COR-L47 (cell line): ENCODE measurements around the gene MAP2K3.

Experiments
- DNase-seq: peaks from one replicate; lab custom pipeline; 2025; lab: John Stamatoyannopoulos, UW

Gene MAP2K3

DNA sequence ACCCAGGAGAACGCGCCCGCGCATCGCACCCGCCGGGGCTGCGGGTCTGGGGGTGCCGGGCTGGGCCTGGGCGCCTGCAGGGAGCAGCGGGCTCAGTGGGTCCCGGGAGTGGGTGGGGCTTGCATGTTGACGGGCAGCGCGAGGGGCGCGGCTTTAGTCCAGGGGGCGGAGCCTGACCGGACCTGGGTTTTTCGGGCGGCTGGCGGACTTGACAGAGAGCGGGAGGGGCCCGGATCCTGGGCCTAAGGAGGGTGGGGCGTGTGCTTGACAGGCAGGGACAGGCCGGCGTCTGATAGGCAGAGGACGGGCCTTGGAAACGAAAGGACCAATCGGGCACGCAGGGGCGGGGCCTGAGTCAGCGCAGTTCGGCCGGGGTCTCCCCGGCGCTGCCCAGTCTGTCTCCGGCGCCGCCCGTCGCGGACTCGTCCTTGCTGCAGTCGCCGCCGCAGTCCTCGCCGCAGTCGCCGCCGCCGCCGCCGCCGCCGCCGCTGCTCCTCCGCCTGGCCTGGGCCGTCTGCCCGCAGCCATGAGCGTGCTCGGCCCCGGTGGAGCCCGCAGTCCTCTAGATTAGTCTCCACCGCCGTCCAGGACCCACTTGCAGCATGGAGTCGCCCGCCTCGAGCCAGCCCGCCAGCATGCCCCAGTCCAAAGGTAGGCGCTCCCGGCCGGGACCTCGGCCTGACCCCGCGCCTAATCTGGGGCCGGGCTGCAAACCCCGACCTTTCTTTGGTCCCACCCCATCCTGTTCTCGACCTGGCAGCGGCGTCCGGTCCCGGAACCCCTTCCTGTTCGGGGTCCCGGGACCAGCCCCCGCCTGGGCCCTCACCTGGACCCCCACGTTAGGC, at the start of gene MAP2K3:
Gene MAP2K3 (plus strand): TSS at position 393 of the 845 bp plus-strand sequence. CDS start 210 bp downstream, at position 603.
- peak; percentile 92 for DNase-seq

DNA sequence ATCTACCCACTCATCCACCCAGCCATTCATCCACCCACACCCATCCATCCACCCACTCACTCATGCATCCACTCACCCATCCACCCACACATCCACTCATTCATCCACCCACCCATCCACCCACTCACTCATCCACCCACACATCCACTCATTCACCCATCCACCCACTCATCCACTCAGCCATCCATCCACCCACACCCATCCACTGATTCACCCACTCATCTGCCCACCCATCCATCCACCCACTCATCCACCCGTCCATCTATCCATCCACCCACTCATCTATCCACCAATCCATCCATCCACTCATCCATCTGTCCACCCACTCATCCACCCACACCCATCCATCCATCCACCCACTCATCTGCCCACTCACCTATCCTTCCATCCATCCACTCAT, 48.6 kb upstream of the MAP2K3 start:
- no peak for DNase-seq

GRCh38 chr17:21239680-21240368, 44.7 kb upstream of the MAP2K3 start:
- no peak for DNase-seq

DNA sequence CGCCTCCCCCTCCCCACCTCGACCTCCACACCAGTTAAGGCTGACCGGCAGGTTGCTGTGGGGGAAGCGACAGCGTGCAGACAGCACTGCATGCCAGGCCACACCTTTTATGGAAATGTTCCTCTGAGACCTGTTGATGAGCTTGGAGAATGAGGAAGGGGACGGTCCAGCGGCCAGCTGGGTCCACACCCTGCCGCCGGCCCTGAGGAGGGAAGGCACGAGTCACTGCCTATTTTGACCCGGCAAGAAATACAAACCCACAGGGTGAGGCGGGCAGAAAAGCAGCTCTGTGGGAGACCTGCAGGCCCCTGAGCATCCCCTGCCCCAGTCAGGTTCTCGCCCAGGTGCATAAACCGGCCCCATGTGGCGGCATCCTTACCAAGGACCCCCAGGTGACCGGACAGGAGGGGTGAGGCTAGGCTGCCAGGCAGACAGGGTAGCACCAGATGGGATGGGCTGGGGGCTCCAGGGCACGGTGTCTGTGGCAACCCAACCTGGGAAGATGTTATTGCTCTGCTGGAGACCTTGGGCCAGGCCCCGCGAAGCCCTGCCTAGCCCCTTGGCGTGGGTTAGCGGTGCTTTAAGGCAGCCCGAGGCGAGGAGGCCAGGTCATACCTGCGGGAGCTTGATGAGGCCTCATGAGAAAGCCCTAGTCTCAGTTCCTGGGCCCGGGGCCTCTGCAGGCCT, 44.0 kb upstream of the MAP2K3 start:
- no peak for DNase-seq

GRCh38 chr17:21241564-21241963, 42.9 kb upstream of the MAP2K3 start:
- no peak for DNase-seq

- DNase-seq, result no peak
Measured at GRCh38 chr17:21242026-21242697, 42.3 kb upstream of the MAP2K3 start.

DNA sequence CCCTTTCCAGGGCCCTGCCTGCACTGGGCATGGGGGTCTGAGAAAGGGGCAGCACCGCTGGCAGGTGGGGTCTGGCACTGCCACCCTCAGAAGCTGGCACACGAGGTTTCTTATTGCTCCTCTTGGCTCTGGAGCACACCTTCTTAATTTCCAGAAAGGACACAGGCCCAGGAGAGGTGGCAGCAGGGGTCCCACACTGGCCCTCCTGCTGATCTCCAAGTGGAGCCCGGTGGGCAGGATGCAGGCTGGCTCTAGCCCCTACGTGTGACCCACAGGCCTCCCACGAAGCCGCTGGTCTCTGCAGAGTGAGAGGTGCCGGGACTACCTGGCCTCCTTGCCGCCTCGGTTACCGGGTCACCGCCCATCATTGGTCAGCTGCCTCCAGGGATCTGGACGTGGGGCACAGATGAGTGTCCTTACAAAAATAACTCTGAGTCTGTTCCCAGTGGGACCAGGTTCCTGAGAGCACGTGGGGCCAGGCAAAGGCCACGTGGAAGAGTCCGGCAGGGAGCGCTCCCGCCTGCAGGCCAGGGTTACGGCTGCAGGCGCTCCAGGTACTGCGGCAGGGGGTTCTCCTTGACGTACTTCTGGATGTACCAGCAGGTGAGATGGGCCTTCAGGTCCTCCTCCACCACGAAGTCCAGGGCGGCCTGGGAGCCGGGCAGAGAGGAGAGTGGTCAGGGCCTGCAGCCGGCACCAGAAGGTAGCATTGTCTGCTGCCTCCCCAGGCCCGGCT, 41.6 kb upstream of the MAP2K3 start:
- no peak for DNase-seq

GRCh38 chr17:21243516-21244303, 40.8 kb upstream of the MAP2K3 start:
- DNase-seq, result no peak

DNA sequence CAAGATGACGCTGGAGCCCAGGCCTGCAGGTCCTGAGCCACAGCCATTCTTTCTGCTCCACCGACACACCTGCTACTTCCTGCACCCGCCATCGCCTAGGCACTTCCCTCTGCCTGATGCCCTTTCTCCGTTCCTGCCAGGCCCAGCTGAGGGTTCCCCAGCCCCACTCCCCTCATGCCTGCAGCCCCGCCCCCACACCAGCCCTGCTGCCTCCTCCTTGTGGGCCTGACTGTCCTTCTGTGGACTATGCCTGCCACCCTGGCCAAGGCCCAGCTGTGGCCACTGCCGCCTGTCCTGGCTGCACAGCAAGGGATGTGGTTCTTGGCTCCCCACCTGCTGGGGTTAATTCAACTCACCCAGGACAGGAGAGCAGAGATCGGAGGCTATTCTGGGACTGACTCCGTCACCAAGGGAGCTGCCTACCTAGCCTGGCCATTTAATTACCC, 38.8 kb upstream of the MAP2K3 start:
- no peak for DNase-seq

DNA sequence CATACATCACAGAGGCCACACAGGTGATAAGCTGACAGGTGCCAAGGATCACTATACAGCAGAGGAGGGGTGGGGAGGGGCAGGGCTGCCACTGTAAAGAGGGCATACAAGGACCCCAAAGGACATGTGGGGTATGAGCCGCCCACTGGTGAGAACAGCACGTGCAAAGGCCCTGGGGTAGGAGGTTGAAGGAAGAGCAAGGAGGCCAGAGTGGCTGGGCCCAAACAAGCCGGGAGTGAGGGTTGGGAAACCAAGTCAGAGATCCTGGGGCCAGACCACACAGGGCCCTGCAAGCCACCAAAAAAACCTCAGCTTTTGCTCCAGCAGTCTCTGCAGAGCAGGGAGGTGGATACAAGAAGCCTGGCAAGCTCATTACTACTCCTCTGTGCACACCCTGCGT, 37.8 kb upstream of the MAP2K3 start:
- no peak for DNase-seq

DNA sequence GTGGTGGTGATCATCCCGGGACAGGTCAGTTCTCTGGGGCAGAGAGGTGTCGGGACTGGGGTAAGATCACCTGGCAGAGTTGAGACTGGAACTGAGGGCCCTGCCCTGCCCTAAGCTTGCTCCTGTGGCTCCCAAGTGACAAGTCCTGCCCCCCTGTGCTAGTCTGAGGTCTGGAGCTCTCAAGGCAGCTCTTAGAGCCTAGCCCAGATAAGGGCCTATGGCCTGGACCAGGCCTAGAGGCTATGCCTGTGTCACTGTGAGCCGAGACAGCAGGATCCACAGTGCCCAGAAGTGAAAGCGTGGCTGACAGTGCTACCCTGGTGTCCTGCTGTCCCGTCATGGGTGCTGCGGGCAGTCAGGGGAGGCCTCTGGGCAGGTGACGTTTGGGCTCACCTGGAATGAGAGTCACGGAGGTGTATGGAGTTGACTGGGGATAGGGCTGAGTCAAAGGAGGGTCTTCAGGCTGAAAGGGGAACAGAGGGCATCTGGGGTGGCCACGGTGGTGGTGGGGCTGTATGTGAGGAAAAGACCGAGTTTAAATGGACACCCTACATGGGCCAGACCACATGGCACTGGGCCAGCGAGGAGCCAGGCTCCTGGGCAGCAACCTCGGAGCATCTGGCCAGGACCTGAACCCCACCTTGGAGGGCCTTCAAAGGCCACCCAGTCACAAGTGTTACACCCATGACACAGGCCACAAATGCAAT, 36.8 kb upstream of the MAP2K3 start:
- DNase-seq, result no peak

DNA sequence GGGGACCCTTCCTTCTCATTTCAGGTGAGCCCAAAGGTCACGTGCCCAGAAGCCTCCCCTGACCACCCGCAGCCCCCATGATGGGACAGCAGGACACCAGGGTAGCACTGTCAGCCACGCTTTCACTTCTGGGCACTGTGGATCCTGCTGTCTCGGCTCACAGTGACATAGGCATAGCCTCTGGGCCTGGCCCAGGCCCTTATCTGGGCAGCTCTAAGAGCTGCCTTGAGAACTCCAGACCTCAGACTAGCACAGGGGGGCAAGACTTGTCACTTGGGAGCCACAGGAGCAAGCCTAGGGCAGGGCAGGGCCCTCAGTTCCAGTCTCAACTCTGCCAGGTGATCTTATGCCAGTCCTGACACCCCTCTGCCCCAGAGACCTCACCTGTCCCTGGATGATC, 36.0 kb upstream of the MAP2K3 start:
- no peak for DNase-seq

GRCh38 chr17:21249086-21249795, 35.3 kb upstream of the MAP2K3 start:
- no peak for DNase-seq

DNA sequence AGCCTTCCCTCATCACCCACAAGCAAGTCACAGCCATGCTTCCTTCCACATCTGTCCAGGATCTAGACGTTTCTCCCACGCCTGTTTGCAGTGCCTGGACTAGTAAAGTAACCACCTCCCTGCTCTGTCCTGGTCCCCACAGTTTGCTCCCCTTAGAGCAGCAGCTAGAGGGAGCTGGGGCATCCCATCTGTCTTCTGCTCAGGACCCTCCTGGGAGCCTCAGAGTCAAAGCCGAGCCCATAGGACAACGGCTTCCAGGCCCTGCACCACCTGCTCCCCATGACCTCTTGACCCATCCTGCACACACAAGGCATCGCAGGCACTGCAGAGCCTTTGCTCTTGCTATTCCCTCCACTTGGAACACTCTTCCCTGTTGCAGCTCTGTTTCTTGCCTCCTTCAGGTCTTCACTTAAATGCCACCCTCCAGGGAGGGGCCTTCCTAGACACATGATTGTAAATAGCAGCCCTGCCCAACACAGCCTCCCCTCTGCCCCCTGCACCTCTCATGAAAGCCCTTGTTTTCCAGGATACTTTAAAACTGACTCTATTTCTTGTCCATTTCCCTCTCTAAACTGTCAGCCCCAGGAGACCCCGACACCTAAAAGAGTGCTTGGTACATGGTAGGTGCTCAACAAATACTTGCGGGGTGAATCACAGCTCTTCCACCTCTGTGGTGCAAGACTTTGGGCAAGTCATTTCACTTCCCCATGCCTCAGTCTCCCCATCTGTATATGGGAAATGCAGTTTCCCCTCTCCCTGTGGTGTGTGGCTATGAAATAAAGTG, 34.4 kb upstream of the MAP2K3 start:
- DNase-seq, result no peak

GRCh38 chr17:21250854-21251253, 33.7 kb upstream of the MAP2K3 start:
- no peak for DNase-seq

GRCh38 chr17:21251337-21252010, 33.0 kb upstream of the MAP2K3 start:
- no peak for DNase-seq

DNA sequence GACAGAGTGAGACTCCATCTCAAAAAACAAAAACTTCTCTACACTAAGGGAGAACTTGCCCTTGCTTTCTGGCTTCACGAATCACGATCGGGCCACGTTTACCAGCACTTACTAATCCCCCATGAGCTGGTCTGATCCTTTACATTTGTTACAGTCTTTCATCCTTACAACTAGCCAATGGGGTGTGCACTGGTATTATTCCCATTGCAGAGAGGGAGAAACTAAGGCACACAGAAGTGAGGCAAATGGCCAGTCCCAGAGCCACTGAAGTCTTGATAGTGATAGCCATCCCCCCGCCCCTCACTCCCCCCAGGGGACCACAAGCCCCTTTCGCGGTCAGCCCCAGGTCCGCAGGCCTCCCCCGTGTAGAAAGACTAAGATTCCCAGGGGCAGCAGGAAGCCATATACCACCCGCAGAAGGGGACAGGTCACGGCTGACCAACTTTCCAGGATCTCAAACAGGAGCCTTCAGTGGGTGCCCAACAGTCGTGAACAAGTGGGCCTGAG, 32.2 kb upstream of the MAP2K3 start:
- DNase-seq, result no peak
